DOHH2 (cell line): ENCODE data around the gene WWOX.

Experiments used
- H3F3A ChIP-seq: fragments of 200-600 bp; sonication (generic), shearing (Covaris generic); 2 replicates; pipeline ENCODE4 v1.6.0; 2016; ENCODE audit warnings: antibody characterized with exemption, mild to moderate bottlenecking; ENCODE audit not compliant: control insufficient read depth, insufficient read depth
- H3K27ac ChIP-seq: fragments of 200-600 bp; sonication (generic); 2 replicates; pipeline ENCODE4 v1.5.1; 2014; ENCODE audit warnings: low read depth, mild to moderate bottlenecking, low read length, moderate library complexity
- H3K27me3 ChIP-seq: fragments of 200-600 bp; sonication (generic); 2 replicates; pipeline ENCODE4 v1.6.1; 2014; ENCODE audit warnings: mild to moderate bottlenecking, low read length, mixed read lengths; ENCODE audit not compliant: control insufficient read depth
- H3K36me3 ChIP-seq: fragments of 200-600 bp; sonication (generic); 2 replicates; pipeline ENCODE4 v1.6.1; 2014; ENCODE audit warnings: mild to moderate bottlenecking, low read length, moderate library complexity, mixed read lengths; ENCODE audit not compliant: control insufficient read depth
- H3K4me1 ChIP-seq: fragments of 200-600 bp; sonication (generic); 2 replicates; pipeline ENCODE4 v1.6.1; 2014; ENCODE audit warnings: mild to moderate bottlenecking, low read length, mixed read lengths; ENCODE audit not compliant: control insufficient read depth
- H3K4me2 ChIP-seq: fragments of 200-600 bp; sonication (generic); 2 replicates; pipeline ENCODE4 v1.6.0; 2014; ENCODE audit warnings: mild to moderate bottlenecking, low read length, moderate library complexity
- H3K4me3 ChIP-seq: fragments of 200-600 bp; sonication (generic); 2 replicates; pipeline ENCODE4 v1.5.1; 2014; ENCODE audit warnings: mild to moderate bottlenecking, low read length, mixed read lengths
- H3K79me2 ChIP-seq: fragments of 200-600 bp; sonication (generic); 2 replicates; pipeline ENCODE4 v1.6.1; 2014; ENCODE audit warnings: mild to moderate bottlenecking, low read length, mixed read lengths; ENCODE audit not compliant: control insufficient read depth
- H3K9me2 ChIP-seq: fragments of 200-600 bp; sonication (generic); replicated peaks from 2 replicates; pipeline ENCODE4 v1.6.1; 2014; ENCODE audit warnings: mild to moderate bottlenecking, low read length, mixed read lengths; ENCODE audit not compliant: control insufficient read depth
- H3K9me3 ChIP-seq: fragments of 200-600 bp; sonication (generic); 2 replicates; pipeline ENCODE4 v1.6.1; 2014; ENCODE audit warnings: antibody characterized with exemption, low read length, mixed read lengths; ENCODE audit not compliant: control insufficient read depth, insufficient read depth
- H4K20me1 ChIP-seq: fragments of 200-600 bp; sonication (generic); 2 replicates; pipeline ENCODE4 v1.6.0; 2014; ENCODE audit warnings: low read depth, mild to moderate bottlenecking, antibody characterized with exemption, low read length, moderate library complexity; ENCODE audit not compliant: control insufficient read depth, insufficient read depth
- CTCF ChIP-seq: fragments of 200-600 bp; sonication (generic); IDR thresholded peaks from one replicate; pipeline ENCODE4 v1.5.1; 2014; ENCODE audit warnings: antibody characterized with exemption, mild to moderate bottlenecking, low read depth, low read length; ENCODE audit not compliant: poor library complexity, severe bottlenecking
- EZH2phosphoT487 ChIP-seq: fragments of 200-600 bp; sonication (generic); IDR thresholded peaks from 2 replicates; pipeline ENCODE4 v1.6.1; 2017; ENCODE audit warnings: borderline replicate concordance, mild to moderate bottlenecking, antibody characterized with exemption, low read length, moderate library complexity, mixed read lengths

Gene WWOX

GRCh38 chr16:78675951-78676792, 576.7 kb downstream of the WWOX start:
- no peak overlapping the region for H3K4me2 ChIP-seq
- no peaks in the 10 kb centered on the region for H3K36me3 ChIP-seq
- H3K27me3 ChIP-seq: no peaks in the 10 kb centered on the region
- H3K4me3 ChIP-seq: no peak overlapping the region
- H3F3A ChIP-seq: no peaks in the 10 kb centered on the region
- TF ChIP-seq CTCF (no peak), EZH2phosphoT487 (no peak)
- H4K20me1 ChIP-seq: no peaks in the 10 kb centered on the region
- no peaks in the 10 kb centered on the region for H3K9me2 ChIP-seq
- no peaks in the 10 kb centered on the region for H3K79me2 ChIP-seq
- no peaks in the 10 kb centered on the region for H3K9me3 ChIP-seq
- no peak overlapping the region for H3K27ac ChIP-seq
- H3K4me1 ChIP-seq: no peaks in the 10 kb centered on the region

- Histone ChIP-seq H3K79me2 (no peaks in the 10 kb centered on the region), H4K20me1 (no peaks in the 10 kb centered on the region), H3K9me3 (no peaks in the 10 kb centered on the region), H3K4me3 (no peak overlapping the region), H3K36me3 (no peaks in the 10 kb centered on the region), H3K9me2 (no peaks in the 10 kb centered on the region), H3K4me2 (no peak overlapping the region), H3K27me3 (no peaks in the 10 kb centered on the region), H3K4me1 (no peaks in the 10 kb centered on the region), H3F3A (no peaks in the 10 kb centered on the region), H3K27ac (no peak overlapping the region)
- TF ChIP-seq EZH2phosphoT487 (no peak), CTCF (no peak)
These were observed 577.8 kb downstream of the WWOX start for GRCh38 chr16:78677181-78677731.

GRCh38 chr16:78679546-78679945, 580.1 kb downstream of the WWOX start:
- H3K79me2 ChIP-seq: no peaks in the 10 kb centered on the region
- H3K9me2 ChIP-seq: no peaks in the 10 kb centered on the region
- no peaks in the 10 kb centered on the region for H3K36me3 ChIP-seq
- no peak overlapping the region for H3K4me2 ChIP-seq
- H3K27ac ChIP-seq: no peak overlapping the region
- no peaks in the 10 kb centered on the region for H3K9me3 ChIP-seq
- no peaks in the 10 kb centered on the region for H3K27me3 ChIP-seq
- H3K4me3 ChIP-seq: no peak overlapping the region
- no peaks in the 10 kb centered on the region for H3F3A ChIP-seq
- no peak for TF ChIP-seq EZH2phosphoT487
- TF ChIP-seq CTCF: no peak
- H3K4me1 ChIP-seq: no peaks in the 10 kb centered on the region
- no peaks in the 10 kb centered on the region for H4K20me1 ChIP-seq
